HL-60 (cell line): ENCODE results near the gene FSTL4.

Experiments
- GABPA ChIP-seq: IDR thresholded peaks from 2 replicates; pipeline ENCODE4 v1.6.1; 2012; ENCODE audit warnings: low read depth
- POLR2AphosphoS5 ChIP-seq: IDR thresholded peaks from 2 replicates; pipeline ENCODE4 v1.6.1; 2012; ENCODE audit warnings: low read depth
- SPI1 ChIP-seq: IDR thresholded peaks from 2 replicates; pipeline ENCODE4 v1.6.1; 2012; ENCODE audit warnings: low read depth, mild to moderate bottlenecking, borderline replicate concordance
- TF ChIP-seq, protein P1 (sequence below): IDR thresholded peaks from one replicate; pipeline ENCODE4 v1.5.1; 2011; ENCODE audit warnings: low read length, control low read depth, inconsistent platforms; ENCODE audit not compliant: insufficient read depth
- TF ChIP-seq, protein P2 (sequence below): IDR thresholded peaks from 2 replicates; pipeline ENCODE4 v1.6.1; 2012; ENCODE audit warnings: low read depth; ENCODE audit not compliant: insufficient replicate concordance

DNA sequence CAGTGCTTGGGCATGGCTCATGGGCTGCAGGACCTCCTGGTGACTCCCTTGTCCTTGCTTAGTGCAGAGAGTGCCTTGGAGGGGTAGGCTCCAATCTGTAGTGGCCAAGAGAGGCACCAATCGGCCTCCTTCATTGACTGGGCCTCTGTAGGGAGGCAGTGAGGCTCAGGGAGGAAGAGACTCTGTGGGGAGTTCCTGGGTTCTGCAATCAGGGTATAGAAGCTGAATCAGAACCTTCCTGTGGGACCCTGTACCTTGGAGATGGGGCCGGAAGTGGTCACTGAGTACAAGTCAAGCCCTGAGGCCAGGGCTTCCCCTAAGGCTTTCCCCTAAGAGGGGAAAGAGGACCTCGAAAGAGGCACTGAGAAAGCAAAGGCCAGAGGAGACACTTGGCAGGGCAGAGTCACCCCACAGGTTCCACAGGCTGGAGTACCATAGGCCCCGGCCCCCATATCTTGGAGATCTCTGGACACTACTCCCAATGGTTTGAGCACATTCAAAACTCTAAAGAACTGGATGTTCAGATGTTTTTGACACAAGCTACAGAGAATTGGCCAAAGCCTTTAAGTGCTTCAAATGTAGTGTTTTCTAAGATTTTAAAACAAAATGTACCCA lies 370.0 kb downstream of the FSTL4 start:
- TF ChIP-seq, protein P1, sequence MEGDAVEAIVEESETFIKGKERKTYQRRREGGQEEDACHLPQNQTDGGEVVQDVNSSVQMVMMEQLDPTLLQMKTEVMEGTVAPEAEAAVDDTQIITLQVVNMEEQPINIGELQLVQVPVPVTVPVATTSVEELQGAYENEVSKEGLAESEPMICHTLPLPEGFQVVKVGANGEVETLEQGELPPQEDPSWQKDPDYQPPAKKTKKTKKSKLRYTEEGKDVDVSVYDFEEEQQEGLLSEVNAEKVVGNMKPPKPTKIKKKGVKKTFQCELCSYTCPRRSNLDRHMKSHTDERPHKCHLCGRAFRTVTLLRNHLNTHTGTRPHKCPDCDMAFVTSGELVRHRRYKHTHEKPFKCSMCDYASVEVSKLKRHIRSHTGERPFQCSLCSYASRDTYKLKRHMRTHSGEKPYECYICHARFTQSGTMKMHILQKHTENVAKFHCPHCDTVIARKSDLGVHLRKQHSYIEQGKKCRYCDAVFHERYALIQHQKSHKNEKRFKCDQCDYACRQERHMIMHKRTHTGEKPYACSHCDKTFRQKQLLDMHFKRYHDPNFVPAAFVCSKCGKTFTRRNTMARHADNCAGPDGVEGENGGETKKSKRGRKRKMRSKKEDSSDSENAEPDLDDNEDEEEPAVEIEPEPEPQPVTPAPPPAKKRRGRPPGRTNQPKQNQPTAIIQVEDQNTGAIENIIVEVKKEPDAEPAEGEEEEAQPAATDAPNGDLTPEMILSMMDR = no peak
- TF ChIP-seq SPI1 (no peak), GABPA (no peak), POLR2AphosphoS5 (no peak)
- TF ChIP-seq, protein P2, sequence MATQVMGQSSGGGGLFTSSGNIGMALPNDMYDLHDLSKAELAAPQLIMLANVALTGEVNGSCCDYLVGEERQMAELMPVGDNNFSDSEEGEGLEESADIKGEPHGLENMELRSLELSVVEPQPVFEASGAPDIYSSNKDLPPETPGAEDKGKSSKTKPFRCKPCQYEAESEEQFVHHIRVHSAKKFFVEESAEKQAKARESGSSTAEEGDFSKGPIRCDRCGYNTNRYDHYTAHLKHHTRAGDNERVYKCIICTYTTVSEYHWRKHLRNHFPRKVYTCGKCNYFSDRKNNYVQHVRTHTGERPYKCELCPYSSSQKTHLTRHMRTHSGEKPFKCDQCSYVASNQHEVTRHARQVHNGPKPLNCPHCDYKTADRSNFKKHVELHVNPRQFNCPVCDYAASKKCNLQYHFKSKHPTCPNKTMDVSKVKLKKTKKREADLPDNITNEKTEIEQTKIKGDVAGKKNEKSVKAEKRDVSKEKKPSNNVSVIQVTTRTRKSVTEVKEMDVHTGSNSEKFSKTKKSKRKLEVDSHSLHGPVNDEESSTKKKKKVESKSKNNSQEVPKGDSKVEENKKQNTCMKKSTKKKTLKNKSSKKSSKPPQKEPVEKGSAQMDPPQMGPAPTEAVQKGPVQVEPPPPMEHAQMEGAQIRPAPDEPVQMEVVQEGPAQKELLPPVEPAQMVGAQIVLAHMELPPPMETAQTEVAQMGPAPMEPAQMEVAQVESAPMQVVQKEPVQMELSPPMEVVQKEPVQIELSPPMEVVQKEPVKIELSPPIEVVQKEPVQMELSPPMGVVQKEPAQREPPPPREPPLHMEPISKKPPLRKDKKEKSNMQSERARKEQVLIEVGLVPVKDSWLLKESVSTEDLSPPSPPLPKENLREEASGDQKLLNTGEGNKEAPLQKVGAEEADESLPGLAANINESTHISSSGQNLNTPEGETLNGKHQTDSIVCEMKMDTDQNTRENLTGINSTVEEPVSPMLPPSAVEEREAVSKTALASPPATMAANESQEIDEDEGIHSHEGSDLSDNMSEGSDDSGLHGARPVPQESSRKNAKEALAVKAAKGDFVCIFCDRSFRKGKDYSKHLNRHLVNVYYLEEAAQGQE = no peak
